Activated CD8-positive, alpha-beta memory T cell treated with anti-CD3 and anti-CD28 coated beads, Interleukin-2, amount 50 U/mL, for 1 hour (primary cell): ENCODE measurements around the gene COLQ.
"Not testable (repeated sequence)": the region's sequence is repeated elsewhere in the genome, so short reads cannot be mapped to it uniquely, and the experiment has no call there.

Experiments used
- DNase-seq: peaks from one replicate; pipeline ENCODE4 v3.0.0-alpha.2; 2020; ENCODE audit errors: extremely low read depth

The COLQ gene

DNA sequence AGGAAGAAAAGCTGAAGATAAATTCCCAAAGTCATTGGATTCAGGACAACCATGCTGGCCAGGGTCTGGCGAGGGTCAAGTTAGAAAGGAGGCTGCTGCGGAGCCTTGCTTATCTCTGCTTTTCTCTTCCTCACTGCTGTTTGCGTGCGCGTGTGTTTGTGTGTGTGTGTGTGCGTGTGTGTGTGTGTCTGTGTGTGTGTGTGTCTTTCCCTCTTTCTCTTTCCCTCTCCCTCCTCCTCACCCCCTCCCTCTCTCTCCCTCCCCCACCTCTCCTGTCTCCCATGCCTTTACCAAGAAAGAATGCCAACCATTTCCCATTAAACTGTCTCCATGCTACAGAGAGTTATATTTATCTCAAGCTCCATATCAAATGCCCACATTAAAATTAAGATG, at the start of gene COLQ:
Gene COLQ (minus strand): TSS at position 134 of the 393 bp plus-strand sequence. CDS start 81 bp downstream, at position 53.
- DNase-seq: no peak

DNA sequence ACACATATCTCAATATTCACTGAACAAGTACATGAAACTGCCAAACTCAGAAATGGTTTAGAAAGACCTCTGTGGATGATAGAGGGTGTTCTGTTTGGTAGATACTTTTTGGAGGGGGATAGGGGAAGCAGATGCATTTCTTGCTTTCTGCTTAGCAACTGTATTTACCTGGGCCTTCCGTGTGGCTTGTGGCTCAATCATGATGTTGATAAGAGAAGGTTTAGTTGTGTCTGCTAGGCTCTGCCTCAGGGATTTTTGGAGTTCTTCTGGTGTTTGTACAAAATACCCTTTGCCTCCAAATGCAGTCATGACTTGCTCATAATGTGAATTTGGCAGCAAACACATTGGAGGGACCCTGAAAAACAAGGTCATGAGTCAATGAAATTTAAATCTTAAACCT, 41.7 kb upstream of the COLQ start:
- no peak for DNase-seq

DNA sequence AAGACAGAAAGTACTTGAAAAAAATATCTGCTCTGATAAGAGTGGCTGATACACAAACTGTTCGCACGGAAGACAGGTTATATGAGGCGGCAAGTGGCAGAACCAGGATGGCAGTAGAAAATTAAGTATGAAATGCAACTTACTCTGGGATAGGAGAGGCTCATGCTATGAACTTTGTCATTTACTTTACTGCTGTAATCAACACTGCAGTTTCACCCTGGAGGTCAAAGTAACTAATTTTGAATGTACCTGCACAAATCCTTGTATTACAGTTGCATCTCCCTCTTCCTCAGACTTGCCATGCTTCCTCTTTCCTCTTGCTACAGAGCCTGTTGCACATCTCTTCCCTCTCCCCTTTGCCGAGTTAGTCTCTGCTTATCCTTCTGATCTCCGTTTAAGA, 41.1 kb upstream of the COLQ start:
- DNase-seq: no peak

DNA sequence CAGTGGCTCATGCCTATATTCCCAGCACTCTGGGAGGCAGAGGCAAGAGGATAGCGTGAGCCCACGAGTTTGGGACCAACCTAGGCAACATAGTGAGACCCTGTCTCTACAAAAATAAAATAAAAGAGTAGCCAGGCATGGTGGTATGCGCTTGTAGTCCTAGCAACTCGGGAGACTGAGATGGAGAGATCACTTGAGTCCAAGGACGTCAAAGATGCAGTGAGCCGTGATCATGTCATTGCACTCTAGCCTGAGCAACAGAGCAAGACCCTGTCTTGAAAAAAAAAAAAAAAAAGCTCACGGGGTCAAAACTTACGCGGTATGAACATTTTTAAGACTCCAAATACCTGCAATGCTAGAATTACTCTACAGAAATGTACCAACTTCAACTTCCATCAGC, 37.1 kb upstream of the COLQ start:
- no peak for DNase-seq

DNA sequence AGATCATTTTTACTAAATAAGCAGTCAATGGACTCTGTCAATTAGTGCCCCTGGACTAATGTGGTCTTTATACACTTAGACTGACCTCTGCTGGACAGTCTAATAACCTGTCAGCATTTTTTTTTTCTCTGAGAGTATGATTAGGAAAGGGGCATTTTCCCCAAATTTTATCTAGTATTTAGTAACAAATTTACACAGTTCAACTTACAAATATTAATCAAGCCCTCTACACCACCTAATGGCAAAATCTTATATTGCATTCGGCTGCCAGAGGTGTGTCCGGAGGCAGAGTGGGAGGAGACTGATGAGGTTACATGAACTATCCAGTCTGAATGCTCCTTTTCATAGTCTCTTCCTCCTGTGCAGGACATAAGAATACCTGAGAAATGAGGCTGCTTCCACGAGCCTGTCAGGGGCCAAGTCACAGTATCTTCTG, 36.0 kb upstream of the COLQ start:
- DNase-seq: peak; percentile 8

DNA sequence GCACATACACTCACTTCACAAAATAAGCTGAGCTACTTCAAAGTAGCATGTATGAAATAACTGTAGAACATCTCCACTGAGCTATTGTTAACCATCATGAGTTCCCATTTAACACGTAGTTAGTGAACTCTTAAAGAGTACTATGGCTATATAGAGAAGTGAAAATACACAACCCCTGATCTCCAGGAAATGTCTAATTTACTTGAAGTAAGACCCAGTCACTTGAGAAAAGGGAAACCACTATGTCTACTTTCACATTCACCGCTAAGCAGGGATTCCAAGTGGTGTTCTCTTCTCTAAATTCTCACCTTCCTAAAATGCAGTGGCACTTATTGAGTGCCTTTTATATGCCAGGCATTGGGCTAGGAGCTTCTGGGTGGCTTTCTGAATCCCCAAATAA, 35.0 kb upstream of the COLQ start:
- DNase-seq: no peak

DNA sequence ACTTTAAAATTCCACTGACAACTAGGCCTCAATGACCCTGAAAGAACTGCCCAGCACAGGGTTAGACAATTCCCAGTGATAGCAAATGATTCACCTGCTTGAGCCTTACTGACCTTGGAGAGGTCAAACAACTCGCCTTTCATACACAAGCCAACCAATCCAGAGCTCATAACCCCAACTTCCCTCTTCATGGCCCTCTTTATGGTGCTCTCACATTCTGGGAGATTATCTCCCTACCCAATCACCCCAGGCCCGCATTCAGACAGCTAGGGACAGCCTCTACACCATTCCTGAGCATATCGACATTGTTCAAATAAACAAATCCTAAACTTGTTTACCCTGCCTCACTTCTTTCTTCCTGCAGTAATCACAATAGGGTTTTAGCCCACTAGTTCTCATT, 32.2 kb upstream of the COLQ start:
- no peak for DNase-seq

DNA sequence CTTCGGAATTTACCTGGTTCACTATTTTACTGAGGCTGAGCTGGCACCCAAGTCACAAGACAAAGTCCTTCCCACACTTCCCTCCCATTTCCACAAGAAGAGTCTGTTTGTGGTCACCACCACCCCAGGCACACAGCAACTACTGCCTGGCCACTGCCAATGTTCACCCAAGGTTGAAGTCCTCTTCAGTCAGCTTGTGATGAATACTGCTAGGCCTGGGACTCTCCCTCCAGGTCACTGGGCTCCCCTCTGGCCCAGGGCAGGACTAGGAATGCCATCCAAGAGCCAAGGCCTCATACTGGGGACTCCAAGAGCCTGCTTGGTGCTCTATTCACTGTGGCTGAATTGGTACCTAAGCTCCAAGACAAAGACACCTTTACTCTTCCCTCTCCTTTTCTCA, 30.4 kb upstream of the COLQ start:
- DNase-seq: no peak

DNA sequence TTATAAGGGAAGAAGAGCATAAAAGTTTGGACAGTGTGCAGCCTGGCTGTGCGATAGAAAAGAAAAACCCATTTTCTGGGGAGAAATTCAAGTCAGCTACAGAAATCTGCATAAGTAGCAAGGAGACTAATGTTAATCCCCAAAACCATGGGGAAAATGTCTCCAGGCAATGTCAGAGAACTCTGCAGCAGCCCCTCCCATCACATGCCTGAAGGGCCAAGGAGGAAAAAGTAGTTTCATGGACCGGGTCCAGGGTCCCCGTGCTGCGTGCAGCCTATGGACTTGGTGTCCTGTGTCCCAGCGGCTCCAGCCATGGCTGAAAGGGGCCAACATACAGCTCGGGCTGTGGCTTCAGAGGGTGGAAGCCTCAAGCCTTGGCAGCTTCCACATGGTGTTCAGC, 28.3 kb upstream of the COLQ start:
- no peak for DNase-seq

DNA sequence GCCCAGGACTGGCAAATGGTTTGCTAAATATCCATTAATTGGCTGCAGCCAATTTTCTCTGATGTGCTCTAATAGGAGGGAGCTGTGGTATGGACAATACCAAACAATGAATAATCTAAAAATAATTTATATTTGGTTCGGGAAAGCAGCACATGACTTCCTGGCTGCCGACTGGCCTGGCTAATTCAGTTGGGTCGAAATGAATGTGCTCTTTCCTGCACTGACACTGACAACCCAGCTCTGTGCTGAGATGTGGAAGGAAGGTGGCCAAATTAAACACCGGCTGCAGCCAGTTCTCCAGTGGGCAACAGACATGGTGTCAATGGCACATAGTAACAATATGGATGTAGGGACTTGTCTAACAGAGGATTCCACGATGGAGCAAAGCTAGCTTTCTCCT, 21.1 kb upstream of the COLQ start:
- no peak for DNase-seq

DNA sequence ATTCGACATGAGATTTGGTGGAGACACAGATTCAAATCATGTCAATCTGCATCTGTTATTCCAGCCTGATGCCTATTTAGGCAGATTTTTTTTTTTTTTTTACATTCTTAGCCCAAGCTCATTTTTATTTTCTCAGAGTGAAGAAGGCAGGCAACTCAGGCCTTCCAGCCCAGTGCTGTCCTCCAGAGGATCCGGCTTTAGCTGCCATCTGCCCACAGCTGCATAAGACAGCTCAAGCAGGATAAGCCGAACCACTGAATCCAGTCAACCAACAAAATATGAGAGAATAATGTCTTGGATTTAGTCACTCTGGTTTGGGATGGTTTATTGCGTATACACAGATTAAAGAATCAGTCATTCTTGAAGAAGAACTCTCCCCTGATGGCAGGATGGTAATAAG, 19.9 kb upstream of the COLQ start:
- no peak for DNase-seq

DNA sequence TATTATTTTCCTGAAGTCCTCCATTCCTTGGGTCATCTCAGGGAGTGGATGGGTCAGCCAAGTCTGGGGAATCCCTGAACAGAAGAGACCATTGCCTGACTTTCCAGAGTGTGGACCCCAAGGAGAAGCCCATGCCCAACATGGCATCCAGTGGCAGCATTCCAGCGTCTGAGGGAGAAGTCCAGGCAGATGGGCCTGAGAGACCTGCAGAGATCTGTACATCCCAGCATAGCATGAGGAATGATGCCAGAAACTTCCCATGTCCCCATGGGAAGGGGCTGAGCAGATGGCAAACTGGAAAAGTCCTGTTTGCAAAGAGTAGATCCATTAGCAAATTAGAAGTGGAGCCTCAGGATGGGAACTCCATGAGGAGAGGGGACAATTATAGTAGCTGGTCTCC, 17.6 kb upstream of the COLQ start:
- DNase-seq: no peak

DNA sequence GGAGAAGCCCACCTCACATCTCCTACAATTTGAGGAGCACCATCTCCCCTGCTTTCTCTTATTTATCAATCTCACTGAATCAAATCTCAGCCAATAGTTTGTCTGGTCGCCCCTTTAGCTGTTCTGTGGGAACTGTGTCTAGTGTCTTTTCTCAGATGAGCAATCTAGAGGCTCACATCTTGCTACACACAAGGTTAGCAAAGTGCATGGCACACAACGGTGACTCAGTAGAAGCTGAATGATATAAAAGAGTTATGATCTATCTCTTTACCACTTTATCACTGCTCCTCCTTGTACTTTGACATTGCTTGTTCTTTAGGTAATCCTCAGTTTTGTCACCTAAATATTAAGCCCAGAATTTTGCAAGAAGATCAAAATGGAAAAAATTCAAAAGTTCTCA, 16.8 kb upstream of the COLQ start:
- DNase-seq: no peak

DNA sequence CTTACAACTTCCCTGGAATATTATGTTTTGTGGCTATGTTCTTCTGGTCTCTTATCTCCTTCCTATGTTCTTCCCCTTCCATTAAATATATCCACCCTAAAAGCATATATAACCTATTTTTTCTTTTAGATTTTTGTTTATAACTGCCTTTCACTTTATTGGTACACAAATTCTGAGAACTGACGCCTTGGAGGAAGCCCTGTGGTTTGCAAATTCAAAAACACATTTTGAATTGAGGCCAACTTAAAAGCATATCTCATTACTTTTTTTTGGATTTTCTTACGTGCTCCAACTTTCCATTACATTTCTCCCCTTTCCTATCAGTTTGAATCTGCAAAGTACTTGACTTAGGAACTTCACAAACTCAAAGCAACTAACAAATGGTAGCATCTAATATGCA, 15.3 kb upstream of the COLQ start:
- DNase-seq: no peak

DNA sequence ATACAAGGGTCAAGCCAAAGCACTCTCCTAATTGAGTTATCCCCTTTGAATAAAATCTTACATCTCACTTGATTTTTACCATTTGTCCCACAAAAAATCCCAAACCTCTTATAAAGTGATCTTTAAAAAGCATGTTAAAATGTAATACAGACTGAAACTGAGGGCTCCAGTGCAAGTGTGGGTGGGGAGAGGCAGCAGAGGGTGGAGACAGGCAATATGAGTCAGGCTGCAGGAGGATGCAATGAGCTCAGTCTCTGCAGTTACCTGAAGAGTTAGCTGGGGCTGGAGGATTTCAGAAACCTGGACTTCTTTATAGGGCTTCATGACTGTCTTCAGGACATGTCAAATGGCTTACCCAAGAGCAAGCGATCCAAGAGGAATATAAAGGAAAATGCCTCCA, 14.2 kb upstream of the COLQ start:
- no peak for DNase-seq

DNA sequence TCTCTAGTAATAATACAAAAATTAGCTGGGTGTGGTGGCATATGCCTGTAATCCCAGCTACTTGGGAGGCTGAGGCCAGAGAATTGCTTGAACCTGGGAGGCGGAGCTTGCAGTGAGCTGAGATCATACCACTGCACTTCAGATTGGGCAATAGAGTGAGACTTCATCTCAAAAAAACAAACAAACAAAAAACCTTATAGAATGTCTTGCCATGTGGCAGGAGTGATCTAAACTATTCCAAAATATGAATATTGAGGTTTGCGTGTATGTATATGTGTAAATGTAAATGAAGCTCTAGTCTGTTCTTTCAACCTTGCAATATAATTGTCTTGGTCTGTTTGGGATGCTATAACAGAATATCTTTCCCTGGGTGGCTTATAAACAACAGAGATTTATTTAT, 11.1 kb upstream of the COLQ start:
- not testable (repeated sequence) for DNase-seq

DNA sequence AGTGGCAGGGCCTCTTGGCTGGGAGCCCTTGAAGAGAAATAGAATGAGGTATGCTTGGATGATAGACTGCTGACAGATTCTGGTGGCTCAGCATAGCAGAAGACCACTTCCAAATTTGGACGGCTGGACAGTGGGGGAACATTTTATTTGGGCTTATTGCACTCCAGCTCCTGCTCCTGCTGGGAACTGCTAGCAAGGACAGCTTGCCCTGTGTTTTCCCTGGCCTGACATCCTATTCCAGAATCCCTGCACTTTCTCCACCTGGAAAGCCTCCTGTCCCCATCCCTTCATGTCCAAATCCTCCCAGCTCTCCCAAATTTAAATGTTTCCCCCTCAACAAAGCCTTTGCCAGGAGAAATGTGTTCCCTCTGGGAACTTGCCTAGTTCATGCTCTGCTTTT, 9.8 kb upstream of the COLQ start:
- no peak for DNase-seq

DNA sequence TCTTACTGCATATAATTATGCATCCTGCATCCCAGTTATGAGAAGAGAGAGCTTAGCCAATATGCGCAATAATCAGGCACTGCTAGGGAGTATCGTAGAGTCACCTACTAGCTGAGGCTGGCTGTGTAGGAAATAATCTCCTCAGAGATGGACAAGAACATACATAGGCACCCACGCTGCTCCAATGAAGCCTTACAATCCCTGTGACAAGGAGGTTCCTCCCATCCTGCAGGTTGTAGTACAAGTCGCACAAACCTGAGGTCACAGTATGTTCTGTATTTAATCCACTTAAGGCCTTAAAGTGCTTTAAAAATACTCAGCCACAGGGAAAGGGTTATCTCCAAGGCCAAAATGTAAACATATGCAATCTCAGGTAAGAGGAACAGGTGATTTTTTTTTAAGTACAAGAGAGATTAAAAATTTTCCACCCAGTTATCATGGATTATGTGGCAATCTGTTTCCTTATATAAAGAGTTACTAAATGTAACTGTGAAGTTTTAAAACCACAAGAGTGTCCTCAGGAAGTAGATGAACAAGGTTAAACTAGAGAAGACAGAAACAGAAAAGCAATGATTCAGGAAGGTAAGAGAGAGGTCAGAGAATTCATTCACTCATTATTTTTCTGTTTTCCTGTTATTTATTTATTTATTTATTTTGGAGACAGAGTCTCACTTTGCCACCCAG, 7.5 kb upstream of the COLQ start:
- DNase-seq: no peak

DNA sequence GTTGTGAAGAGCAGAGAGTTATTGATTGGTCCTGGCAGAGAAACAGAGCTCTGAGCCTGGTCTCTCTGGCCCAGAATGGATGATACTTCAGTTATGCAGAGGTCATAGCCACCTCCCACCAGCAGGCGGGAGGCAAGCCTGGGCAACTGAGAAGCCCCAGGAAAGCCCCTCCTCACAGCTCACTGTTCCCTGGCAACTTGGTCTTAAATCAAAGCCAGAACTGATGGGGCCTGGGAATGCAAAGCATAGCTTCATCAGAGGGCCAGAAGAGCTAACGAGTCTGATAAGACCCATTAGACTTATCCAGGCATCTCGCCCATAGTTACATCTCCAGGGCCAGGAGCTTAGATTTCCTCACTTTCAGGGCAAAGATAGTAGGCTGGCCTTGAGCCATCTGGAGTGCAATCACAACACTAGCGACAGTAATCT, 5.5 kb upstream of the COLQ start:
- no peak for DNase-seq

DNA sequence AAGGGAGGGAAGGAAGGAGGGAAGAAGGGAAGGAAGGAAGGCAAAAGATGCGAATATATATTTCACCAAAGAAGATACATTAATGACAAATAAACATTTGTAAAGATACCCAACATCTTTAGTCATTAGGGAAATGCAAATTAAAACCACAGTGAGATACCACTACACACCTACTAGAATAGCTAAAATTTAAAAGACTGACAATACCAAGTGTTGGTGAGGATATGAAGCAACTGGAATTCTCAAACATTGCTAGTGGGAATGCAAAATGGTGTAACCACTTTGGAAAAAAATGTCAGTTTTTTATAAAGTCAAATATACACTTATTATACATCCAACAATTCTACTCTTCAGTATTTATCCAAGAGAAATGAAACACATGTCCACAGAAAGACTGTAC, 4.3 kb upstream of the COLQ start:
- no peak for DNase-seq

DNA sequence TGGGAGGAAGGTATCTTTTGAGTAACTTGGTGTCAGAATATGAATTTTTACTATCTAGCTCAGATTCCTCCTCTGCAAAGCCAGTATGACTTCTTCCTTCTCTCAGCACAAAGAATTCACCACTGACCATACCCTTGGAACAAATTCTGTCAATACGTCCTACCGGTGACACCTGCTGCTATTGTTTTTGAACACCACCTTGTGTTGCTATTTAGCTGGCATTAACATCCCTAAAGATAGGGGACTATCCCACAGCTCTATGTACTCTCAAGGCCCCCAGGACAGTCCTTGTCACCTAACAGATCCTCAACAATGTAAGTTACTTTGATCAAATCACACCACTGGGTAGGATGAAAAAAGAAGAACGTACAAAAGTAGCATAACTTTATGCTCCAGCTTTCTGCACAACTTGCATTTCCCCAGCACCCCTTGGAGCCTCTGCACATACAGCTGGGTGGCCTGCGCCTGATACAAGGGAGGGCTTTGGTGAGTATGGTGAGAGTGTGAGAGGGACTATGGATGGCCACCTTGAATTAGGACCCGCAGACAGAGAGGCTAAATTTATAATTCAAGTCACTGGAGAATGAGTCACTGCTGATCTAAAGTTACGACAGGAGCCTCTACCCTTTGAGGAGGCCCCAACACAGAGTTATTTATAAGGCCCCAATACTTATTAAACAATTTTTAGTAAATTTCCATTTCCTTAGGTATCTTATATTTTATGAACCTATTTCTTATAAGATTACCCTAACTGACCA, 2.3 kb upstream of the COLQ start:
- no peak for DNase-seq

DNA sequence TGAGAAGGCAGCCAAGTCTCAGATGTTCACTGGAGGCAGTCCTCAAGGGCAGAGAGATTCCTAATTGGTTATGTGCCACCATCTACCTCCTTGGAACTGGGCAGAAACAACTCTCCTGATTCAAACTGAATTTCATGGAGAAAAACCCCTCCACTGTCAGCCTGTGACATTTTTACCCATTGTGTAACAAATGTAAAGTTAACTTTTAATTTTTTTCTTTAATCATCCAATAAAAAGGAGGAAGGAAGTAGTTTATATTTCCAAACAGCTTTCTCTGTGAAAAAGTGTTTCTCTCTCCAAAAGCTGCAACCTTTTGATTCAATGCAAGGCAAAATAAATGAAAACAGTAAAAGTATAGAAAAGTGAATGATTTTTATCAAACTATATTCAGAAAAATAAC, 510 bp upstream of the COLQ start:
- DNase-seq: no peak

DNA sequence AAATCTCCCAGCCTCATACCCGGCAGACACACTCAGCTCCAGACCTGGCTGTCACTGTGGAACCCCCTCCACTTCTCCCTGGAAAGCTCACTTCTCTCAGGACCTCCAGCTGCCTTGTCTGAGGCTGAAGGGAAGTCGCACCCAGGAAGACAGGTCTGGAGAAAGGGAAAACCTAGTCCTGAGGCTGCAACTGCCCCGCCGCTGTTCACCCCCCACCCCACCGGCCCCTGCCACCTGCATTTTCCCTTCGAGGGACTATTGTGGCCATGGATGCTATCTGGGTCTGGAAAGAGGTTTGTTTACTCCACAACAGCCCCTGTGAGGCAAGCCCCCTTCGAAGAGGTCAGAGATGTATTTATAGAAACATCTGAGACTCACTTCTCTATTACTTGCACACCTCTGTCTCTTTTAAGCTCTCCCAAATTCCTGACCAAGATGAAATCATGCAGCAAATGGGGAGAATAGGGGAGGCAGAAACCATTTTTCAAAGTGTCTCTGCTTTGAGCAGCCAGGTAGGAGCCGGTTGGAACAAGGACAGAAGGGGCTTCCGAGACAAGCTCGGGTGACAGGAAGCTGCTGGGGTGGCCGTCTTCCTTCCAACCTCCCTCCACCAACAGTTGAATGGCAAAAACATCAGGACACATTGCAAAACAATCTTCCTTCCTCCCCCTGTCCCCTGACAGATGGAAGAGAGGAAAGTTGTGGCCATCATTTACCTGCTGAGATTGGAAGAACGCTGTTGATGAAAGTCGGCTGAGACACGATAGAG, 518 bp downstream of the COLQ start:
- no peak for DNase-seq
